ENCODE measurements around the gene KRTAP4-7. TPM values are rescaled to one million over a fixed set of nuclear protein-coding genes. Genes with fewer than 3 reads are reported as not detected.

The KRTAP4-7 gene
- total RNA-seq = not detected in 2 replicates

DNA sequence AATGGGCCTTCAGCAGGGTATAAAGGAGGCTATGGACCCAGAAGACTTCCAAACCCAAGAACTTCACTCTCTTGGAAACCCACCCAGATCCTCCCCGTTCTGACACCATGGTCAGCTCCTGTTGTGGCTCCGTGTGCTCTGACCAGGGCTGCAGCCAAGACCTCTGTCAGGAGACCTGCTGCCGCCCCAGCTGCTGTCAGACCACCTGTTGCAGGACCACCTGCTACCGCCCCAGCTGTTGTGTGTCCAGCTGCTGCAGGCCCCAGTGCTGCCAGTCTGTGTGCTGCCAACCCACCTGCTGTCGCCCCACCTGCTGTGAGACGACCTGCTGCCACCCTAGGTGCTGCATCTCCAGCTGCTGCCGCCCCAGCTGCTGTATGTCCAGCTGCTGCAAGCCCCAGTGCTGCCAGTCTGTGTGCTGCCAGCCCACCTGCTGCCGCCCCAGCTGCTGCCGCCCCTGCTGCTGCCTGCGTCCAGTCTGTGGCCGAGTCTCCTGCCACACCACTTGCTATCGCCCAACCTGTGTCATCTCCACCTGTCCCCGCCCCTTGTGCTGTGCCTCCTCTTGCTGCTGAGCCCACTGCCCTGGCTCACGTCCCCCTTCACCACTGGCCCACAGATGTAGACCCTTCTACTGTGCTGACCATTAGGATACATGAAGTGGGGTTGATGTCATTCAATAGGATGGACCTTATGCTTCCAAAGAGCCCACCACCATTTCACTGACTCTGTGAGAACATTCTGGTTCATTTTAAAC is at the start of gene KRTAP4-7:
KRTAP4-7 (plus strand) TSS at position 51 of the 757 bp plus-strand sequence; CDS start at position 108, 57 bp downstream.

DNA sequence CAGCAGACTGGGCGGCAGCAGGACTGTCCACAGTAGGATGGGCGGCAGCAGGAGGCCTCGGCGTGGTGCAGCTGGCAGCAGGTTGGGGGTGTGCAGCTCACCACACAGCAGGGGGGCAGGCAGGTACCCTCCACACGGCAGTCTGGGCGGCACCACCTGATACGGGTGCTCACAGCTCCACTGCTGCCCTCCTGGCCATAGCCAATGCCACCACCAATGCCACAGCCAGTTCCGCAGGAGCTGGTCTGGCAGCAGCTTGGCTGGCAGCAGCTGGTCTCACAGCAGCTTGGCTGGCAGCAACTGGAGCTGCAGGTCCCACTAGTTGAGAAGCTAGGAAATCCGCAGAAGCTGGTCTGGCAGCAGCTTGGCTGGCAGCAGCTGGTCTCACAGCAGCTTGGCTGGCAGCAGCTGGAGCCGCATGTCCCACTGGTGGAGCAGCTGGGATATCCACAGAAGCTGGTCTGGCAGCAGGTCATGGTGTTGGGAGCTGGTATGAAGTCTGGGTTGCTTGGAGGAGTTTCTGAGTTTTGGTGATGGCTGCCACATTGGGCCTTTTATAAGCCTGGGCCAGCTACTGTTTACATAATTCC is 49.5 kb upstream of the KRTAP4-7 start, which contains the start of gene KRTAP1-3:
KRTAP1-3 (minus strand) TSS at position 529 of the 590 bp plus-strand sequence; CDS start at position 476, 53 bp downstream.

DNA sequence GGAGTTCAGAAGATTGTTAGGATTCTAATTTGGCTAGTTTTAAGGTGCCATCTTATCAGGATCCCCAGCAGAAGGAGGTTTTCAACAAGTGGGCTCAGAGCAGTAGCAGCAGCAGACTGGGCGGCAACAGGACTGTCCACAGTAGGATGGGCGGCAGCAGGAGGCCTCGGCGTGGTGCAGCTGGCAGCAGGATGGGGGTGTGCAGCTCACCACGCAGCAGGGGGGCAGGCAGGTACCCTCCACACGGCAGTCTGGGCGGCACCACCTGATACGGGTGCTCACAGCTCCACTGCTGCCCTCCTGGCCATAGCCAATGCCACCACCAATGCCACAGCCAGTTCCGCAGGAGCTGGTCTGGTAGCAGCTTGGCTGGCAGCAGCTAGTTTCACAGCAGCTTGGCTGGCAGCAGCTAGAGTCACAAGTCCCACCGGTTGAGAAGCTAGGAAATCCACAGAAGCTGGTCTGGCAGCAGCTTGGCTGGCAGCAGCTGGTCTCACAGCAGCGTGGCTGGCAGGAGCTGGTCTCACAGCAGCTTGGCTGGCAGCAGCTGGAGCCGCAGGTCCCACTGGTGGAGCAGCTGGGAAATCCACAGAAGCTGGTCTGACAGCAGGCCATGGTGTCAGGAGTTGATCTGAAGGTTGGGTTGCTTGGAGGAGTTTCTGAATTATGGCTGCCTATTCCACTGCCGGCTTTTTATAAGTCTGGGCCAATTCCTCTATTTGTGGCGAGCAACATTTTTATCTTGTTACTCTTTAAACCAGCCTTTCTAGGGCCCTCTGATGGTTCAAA is 43.0 kb upstream of the KRTAP4-7 start, which contains the start of gene KRTAP1-1:
KRTAP1-1 (minus strand) TSS at position 668 of the 789 bp plus-strand sequence; CDS start at position 615, 53 bp downstream.

DNA sequence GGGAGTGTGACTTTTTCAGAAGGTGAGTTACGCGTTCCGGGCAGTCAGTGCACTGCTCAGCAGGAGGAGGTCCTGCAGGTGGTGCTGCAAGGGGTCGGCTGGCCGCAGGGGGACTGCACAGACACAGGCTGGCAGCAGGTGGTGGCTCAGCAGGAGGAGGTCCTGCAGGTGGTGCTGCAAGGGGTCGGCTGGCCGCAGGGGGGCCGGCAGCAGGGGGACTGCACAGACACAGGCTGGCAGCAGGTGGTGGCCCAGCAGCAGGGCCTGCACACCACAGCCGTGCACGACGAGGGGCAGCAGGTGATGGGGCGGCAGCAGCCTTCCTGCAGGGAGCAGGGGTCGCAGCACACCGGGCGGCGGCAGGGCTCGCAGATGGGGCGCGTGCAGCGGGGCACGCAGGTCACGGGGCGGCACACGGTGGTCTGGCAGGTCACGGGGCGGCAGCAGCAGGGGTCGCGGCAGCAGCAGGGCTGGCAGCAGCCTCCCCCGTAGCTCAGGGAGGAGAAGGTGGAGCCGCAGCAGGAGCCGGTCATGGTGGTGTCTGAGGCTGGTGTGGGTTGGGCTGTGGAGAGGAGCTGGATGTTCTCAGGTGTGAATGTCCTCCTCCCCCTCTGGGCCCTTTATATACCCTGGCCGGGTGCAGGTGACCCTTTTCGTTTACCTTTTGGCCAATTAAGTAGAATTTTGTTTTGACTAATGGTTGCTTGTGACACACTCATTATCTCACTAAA is 37.0 kb upstream of the KRTAP4-7 start, which contains the start of gene KRTAP2-1:
KRTAP2-1 (minus strand) TSS at position 582 of the 731 bp plus-strand sequence; CDS start at position 533, 49 bp downstream.

DNA sequence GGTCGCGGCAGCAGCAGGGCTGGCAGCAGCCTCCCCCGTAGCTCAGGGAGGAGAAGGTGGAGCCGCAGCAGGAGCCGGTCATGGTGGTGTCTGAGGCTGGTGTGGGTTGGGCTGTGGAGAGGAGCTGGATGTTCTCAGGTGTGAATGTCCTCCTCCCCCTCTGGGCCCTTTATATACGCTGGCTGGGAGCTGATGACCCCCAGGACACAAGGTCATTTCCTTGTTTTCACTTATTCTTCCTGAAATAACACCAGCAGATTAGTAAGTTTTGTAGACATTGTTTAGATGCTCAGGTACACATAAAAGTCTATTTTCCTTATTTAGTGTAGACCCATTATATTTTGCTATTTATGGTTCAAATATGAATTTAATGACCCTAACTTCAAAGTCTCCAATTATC is 28.8 kb upstream of the KRTAP4-7 start, which contains the start of gene KRTAP2-2:
KRTAP2-2 (minus strand) TSS at position 101 of the 400 bp plus-strand sequence; CDS start at position 82, 19 bp downstream.

GRCh38 chr17:41060052-41060604 is 23.8 kb upstream of the KRTAP4-7 start, which contains the start of gene KRTAP2-3:
KRTAP2-3 (minus strand) TSS chr17:41060114; CDS start chr17:41060050, 64 bp downstream.

DNA sequence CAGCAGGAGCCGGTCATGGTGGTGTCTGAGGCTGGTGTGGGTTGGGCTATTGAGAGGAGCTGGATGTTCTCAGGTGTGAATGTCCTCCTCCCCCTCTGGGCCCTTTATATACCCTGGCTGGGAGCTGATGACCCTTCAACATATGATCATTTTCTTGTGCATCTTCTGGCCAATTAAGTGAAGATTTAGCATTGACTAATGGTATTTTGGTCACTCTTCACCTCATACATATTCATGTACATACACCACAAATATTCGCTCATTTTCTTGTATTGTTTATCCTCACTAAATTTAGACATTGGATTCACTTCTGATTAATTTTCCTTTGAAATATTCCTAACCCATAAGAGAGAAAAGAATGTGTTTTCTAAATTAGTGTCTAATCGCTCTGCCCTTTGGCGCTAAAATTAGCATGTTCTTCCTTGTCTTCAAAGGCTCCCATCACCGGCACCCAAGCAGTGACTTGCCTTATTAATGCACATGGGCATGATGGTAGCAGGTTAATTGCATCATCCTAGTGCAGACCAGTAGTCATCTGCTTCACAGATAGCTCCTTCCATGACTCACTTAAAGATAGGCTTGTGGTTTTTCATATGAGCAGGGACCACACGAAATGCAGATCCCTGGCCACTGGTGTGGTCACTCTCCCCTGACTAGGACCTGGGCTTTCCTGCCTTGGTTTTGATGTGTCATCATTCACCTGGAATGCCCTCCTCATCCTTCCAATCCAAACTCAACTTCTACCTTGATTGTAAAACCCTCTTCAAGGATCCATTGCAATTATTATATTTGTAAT is 17.9 kb upstream of the KRTAP4-7 start, which contains the start of gene KRTAP2-4:
KRTAP2-4 (minus strand) TSS at position 51 of the 796 bp plus-strand sequence; CDS start at position 17, 34 bp downstream.

DNA sequence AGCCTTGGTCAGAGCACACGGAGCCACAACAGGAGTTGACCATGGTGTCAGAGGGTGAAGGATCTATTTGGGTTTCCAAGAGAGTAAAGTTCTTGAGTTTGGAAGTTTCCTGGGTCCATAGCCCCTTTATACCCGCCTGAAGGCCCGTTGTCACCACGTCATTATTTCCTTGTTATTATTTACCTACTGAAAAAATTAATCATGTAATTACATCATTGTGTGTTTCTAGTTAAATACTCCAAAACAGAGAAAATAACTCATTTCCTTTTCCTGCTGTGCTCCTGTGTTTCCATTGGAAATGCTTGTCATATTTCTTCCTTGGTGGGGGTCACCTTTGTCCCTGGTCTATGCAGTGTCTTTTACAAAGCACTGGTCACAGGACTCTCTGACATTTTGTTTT is 14.1 kb downstream of the KRTAP4-7 start, which contains the start of gene KRTAP4-8:
KRTAP4-8 (minus strand) TSS at position 101 of the 400 bp plus-strand sequence; CDS start at position 43, 58 bp downstream.

GRCh38 chr17:41101586-41102259 is 17.8 kb downstream of the KRTAP4-7 start, which contains the start of gene KRTAP4-16:
KRTAP4-16 (minus strand) TSS chr17:41102209; CDS start chr17:41102209, 0 bp downstream.

GRCh38 chr17:41105347-41105746 is 21.4 kb downstream of the KRTAP4-7 start, which contains the start of gene KRTAP4-9:
KRTAP4-9 (plus strand) TSS chr17:41105389; CDS start chr17:41105389, 0 bp downstream.

DNA sequence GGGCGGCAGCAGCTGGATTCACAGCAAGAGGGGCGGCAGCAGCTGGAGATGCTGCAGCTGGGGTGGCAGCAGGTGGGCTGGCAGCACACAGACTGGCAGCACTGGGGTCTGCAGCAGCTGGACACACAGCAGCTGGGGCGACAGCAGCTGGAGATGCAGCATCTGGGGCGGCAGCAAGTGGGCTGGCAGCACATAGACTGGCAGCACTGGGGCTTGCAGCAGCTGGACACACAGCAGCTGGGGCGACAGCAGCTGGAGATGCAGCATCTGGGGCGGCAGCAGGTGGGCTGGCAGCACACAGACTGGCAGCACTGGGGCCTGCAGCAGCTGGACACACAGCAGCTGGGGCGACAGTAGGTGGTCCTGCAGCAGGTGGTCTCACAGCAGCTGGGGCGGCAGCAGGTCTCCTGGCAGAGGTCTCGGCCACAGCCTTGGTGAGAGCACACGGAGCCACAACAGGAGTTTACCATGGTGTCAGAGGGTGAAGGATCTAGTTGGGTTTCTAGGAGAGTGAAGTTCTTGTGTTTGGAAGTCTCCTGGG is 34.0 kb downstream of the KRTAP4-7 start, which contains the start of gene KRTAP4-11:
KRTAP4-11 (minus strand) TSS at position 528 of the 541 bp plus-strand sequence; CDS start at position 470, 58 bp downstream.

DNA sequence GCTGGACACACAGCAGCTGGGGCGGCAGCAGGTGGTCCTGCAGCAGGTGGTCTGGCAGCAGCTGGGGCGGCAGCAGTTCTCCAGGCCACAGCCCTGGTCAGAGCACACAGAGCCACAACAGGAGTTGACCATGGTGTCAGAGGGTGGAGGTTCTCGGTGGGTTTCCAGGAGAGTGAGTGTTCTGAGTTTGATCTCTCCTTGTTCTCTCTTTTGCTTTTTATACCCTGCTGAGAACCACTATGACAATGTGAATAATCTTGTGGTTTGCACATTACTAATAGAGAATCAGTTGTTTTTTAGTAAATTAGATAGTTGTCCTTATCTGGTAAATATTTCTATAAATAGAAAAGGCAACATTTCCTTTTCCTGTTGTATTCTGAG is 40.0 kb downstream of the KRTAP4-7 start, which contains the start of gene KRTAP4-12:
KRTAP4-12 (minus strand) TSS at position 192 of the 381 bp plus-strand sequence; CDS start at position 132, 60 bp downstream.

Other genes with a start within 250 kb of the KRTAP4-7 start
- not detected in 2 replicates for gene KRT12, start 216.9 kb upstream of the KRTAP4-7 start, total RNA-seq
- not detected in 2 replicates for gene KRT20, start 198.9 kb upstream of the KRTAP4-7 start, total RNA-seq
- gene KRT23, start 146.5 kb upstream of the KRTAP4-7 start, total RNA-seq = 0.17 and 0.87 TPM in 2 replicates
- not detected in 2 replicates for gene KRT39, start 117.2 kb upstream of the KRTAP4-7 start, total RNA-seq
- not detected in 2 replicates for gene KRT40, start 99.8 kb upstream of the KRTAP4-7 start, total RNA-seq
- gene KRTAP3-3, start 90.0 kb upstream of the KRTAP4-7 start, total RNA-seq = not detected in 2 replicates
- gene KRTAP3-2, start 84.2 kb upstream of the KRTAP4-7 start, total RNA-seq = not detected in 2 replicates
- gene KRTAP3-1, start 75.0 kb upstream of the KRTAP4-7 start, total RNA-seq = not detected in 2 replicates
- 2.2 TPM in 1 of 2 replicates, not detected in the other for gene KRTAP1-5, start 56.9 kb upstream of the KRTAP4-7 start, total RNA-seq
- not detected in 2 replicates for gene KRTAP1-4, start 54.0 kb upstream of the KRTAP4-7 start, total RNA-seq
- not detected in 2 replicates for gene KRTAP1-3, start 49.3 kb upstream of the KRTAP4-7 start, total RNA-seq
- not detected in 2 replicates for gene KRTAP1-1, start 42.7 kb upstream of the KRTAP4-7 start, total RNA-seq
- gene KRTAP2-1, start 36.8 kb upstream of the KRTAP4-7 start, total RNA-seq = not detected in 2 replicates
- gene KRTAP2-2, start 28.9 kb upstream of the KRTAP4-7 start, total RNA-seq = not detected in 2 replicates
- not detected in 2 replicates for gene KRTAP2-3, start 24.0 kb upstream of the KRTAP4-7 start, total RNA-seq
- not detected in 2 replicates for gene KRTAP2-4, start 18.3 kb upstream of the KRTAP4-7 start, total RNA-seq
- gene KRTAP4-8, start 14.0 kb downstream of the KRTAP4-7 start, total RNA-seq = not detected in 2 replicates
- not detected in 2 replicates for gene KRTAP4-16, start 18.1 kb downstream of the KRTAP4-7 start, total RNA-seq
- gene KRTAP4-9, start 21.2 kb downstream of the KRTAP4-7 start, total RNA-seq = not detected in 2 replicates
- not detected in 2 replicates for gene KRTAP4-11, start 34.2 kb downstream of the KRTAP4-7 start, total RNA-seq
- not detected in 2 replicates for gene KRTAP4-12, start 40.0 kb downstream of the KRTAP4-7 start, total RNA-seq
- not detected in 2 replicates for gene KRTAP4-6, start 56.4 kb downstream of the KRTAP4-7 start, total RNA-seq
- gene KRTAP4-5, start 65.7 kb downstream of the KRTAP4-7 start, total RNA-seq = not detected in 2 replicates
- not detected in 2 replicates for gene KRTAP4-4, start 76.6 kb downstream of the KRTAP4-7 start, total RNA-seq
- gene KRTAP4-3, start 84.1 kb downstream of the KRTAP4-7 start, total RNA-seq = not detected in 2 replicates
- gene KRTAP4-2, start 94.1 kb downstream of the KRTAP4-7 start, total RNA-seq = not detected in 2 replicates
- gene KRTAP4-1, start 100.8 kb downstream of the KRTAP4-7 start, total RNA-seq = not detected in 2 replicates
- gene KRTAP9-1, start 105.7 kb downstream of the KRTAP4-7 start, total RNA-seq = not detected in 2 replicates
- gene KRTAP9-2, start 142.5 kb downstream of the KRTAP4-7 start, total RNA-seq = not detected in 2 replicates
- not detected in 2 replicates for gene KRTAP9-3, start 148.3 kb downstream of the KRTAP4-7 start, total RNA-seq
- not detected in 2 replicates for gene KRTAP9-8, start 153.8 kb downstream of the KRTAP4-7 start, total RNA-seq
- gene KRTAP9-4, start 165.5 kb downstream of the KRTAP4-7 start, total RNA-seq = not detected in 2 replicates
- not detected in 2 replicates for gene KRTAP9-9, start 171.2 kb downstream of the KRTAP4-7 start, total RNA-seq
- not detected in 2 replicates for gene KRTAP9-6, start 181.2 kb downstream of the KRTAP4-7 start, total RNA-seq
- gene KRTAP9-7, start 191.5 kb downstream of the KRTAP4-7 start, total RNA-seq = not detected in 2 replicates
- gene KRTAP29-1, start 218.7 kb downstream of the KRTAP4-7 start, total RNA-seq = not detected in 2 replicates
- not detected in 2 replicates for gene KRTAP16-1, start 225.2 kb downstream of the KRTAP4-7 start, total RNA-seq
- gene KRTAP17-1, start 231.6 kb downstream of the KRTAP4-7 start, total RNA-seq = not detected in 2 replicates